T47D (cell line): Measurements from ENCODE around the gene GRM8.
A peak's percentile ranks its signal among the peaks of the same experiment; 100 is the strongest.

Experiments
- DNase-seq, 2 experiments: peaks; one replicate each; pipeline versions ENCODE4 v3.0.0 to v3.0.0-alpha.2; 2011 to 2012; ENCODE audit warnings: low read depth in 1 of 2, low spot score in 1 of 2
- JUND ChIP-seq: IDR thresholded peaks from 2 replicates; pipeline ENCODE4 v1.6.1; 2012; ENCODE audit warnings: low read depth
- in situ Hi-C: cut with HindIII; loops from 2 replicates; pipeline ENCODE4 v1.10.0; 2016; ENCODE audit warnings: low sequenced_read_pairs, low pct_unique_long_range_greater_than_20kb

GRM8 gene

GRCh38 chr7:127214956-127215718 is 37.6 kb downstream of the GRM8 start:
- in situ Hi-C loops, result no loop called here
- TF ChIP-seq JUND, result no peak
- DNase-seq, result peak in 1 of 2 experiments; percentile 22

- no peak for TF ChIP-seq JUND
- DNase-seq, result no peak
- in situ Hi-C loops, result no loop called here
Measured at GRCh38 chr7:127209886-127210285, 42.9 kb downstream of the GRM8 start.

- TF ChIP-seq JUND, result no peak
- in situ Hi-C loops, result no loop called here
- DNase-seq, result no peak
Measured at GRCh38 chr7:127208860-127209259, 43.9 kb downstream of the GRM8 start.

GRCh38 chr7:127208351-127208750 is 44.4 kb downstream of the GRM8 start:
- in situ Hi-C loops, result no loop called here
- no peak for TF ChIP-seq JUND
- DNase-seq, result no peak

- TF ChIP-seq JUND, result no peak
- no peak for DNase-seq
- in situ Hi-C loops, result no loop called here
Measured at GRCh38 chr7:127207806-127208205, 44.9 kb downstream of the GRM8 start.

GRCh38 chr7:127207230-127207629 is 45.5 kb downstream of the GRM8 start:
- no peak for DNase-seq
- TF ChIP-seq JUND, result no peak
- in situ Hi-C loops, result no loop called here

GRCh38 chr7:127194571-127194970 is 58.2 kb downstream of the GRM8 start:
- DNase-seq, result no peak
- in situ Hi-C loops, result no loop called here
- TF ChIP-seq JUND, result no peak

- no peak for DNase-seq
- in situ Hi-C loops, result no loop called here
- no peak for TF ChIP-seq JUND
Measured at GRCh38 chr7:127189886-127190285, 62.9 kb downstream of the GRM8 start.

GRCh38 chr7:127189074-127189473 is 63.7 kb downstream of the GRM8 start:
- TF ChIP-seq JUND, result no peak
- no peak for DNase-seq
- in situ Hi-C loops, result no loop called here

- TF ChIP-seq JUND, result no peak
- in situ Hi-C loops, result no loop called here
- no peak for DNase-seq
Measured at GRCh38 chr7:127187740-127188139, 65.0 kb downstream of the GRM8 start.

GRCh38 chr7:127186686-127187085 is 66.1 kb downstream of the GRM8 start:
- no peak for DNase-seq
- in situ Hi-C loops, result no loop called here
- TF ChIP-seq JUND, result no peak

- no peak for TF ChIP-seq JUND
- no peak for DNase-seq
- in situ Hi-C loops, result no loop called here
Measured at GRCh38 chr7:127177156-127177555, 75.6 kb downstream of the GRM8 start.

- no peak for DNase-seq
- in situ Hi-C loops, result no loop called here
- no peak for TF ChIP-seq JUND
Measured at GRCh38 chr7:127162366-127162765, 90.4 kb downstream of the GRM8 start.

- no peak for TF ChIP-seq JUND
- in situ Hi-C loops, result no loop called here
- DNase-seq, result no peak
Measured at GRCh38 chr7:127158659-127159058, 94.1 kb downstream of the GRM8 start.
